Occipital lobe (tissue), 2 donors: ENCODE measurements around the gene RNF212. TPM values are rescaled to one million over a fixed set of nuclear protein-coding genes. Genes with fewer than 3 reads are reported as not detected.

Experiments
- DNase-seq: peaks from one replicate; lab custom pipeline; 2025; lab: John Stamatoyannopoulos, UW
- total RNA-seq: library from RNA; depleted of rRNA; stranded (reverse); fragments of >200 nt; gene quantifications from one replicate; pipeline ENCODE4 v1.2.3, GENCODE V29; 2014

RNF212 gene
- total RNA-seq, 1 donor from 2014 or later, result 1.1 TPM

DNA sequence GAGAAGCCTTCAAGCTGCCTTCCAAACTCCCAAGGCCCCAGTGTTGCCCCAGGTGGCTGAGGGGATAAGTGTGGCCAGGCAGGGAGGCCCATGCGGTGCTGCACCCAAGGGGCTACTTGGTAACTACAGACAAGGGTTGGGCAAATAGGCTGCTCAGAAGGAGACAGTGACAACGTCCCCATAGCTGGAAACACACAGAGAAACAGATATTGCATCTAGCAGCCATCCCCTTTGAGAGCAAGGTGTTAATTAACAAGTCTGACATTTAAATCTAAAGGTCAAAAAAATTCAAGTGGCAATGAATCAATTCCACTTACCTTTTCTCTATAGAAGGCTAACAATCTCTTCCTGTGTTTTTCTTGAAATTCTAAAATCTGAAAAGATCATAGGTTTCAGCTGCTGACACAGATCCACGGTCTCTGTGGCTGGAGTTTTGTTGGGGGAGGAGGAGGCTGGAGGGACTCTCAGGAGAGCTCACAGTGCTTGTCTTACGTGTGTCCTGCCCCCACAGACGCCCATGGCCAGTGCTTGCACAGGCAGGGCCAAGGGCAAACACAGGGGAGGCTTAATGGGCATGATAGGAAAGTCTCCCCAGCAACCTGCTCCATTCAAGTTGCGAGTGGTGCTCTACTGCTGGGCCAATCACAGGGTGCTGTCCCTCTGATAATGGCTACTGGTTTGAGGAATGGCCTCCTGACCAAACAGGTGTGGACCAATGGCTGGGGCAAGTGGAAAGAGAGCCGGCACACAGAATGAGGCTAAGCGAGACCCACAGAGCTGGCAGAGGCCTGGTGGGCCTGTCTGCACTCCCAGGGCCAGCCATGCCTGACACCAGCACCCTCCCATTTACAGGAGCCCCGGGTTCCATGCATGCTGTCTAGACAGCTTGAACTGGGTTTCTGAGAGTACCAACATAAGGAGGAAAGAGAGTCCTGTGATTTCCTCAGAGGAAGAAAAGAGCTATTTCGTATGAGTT lies 22.6 kb downstream of the RNF212 start:
- no peak for DNase-seq

DNA sequence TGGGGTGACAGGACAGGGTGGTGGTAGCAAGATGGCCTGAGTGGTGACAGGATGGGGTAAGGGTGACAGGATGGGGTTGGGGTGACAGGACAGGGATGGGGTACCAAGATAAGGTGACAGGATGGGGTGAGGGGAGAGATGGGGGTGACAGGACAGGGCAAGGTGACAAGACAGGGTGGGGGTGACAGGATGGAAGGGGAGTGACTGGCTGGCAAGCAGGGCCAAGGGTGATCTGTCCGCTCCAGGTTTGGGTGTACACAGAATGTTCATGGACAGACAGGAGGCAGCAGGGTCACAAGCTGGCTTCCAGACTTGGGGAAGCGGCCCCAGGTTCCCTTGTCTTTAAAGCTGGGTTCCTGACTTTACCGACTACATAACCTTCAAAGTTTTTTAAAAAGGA lies 23.3 kb downstream of the RNF212 start:
- DNase-seq, result no peak

DNA sequence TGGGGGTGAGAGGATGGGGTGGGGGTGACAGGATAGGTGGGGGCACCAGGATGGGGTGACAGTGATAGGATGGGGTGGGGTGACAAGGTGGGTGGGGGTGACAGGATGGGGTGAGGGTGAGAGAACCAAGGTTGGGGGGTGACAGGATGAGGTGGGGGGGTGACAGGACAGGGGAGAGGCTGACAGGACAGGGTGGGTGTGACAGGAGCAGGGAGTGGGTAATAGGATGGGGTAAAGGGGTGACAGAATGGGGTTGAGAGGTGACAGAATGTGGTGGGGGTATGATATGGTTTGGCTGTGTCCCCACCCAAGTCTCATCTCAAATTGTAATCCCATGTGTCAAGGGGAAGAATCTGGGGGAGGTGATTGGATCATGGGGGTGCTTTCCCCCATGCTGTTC lies 26.0 kb downstream of the RNF212 start:
- no peak for DNase-seq

DNA sequence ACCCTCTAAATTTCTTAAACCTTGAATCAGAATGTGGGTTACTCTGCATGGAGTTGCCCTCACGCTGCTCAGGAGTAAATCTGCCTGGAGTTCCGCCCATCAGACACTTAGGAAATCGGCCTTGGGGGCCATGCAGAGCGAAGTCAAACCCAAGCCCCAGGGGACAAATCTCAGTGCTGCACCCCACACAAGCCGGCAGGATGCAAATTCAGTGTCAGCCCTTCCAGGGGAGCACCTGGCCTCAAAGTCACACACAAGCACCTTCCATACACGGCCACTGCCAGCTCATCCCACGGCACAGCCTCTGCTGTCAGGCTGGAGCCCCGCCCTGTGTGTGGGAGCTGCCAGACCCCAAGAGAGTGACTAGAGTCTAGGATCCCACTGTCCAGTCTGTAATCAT lies 27.4 kb downstream of the RNF212 start:
- no peak for DNase-seq

DNA sequence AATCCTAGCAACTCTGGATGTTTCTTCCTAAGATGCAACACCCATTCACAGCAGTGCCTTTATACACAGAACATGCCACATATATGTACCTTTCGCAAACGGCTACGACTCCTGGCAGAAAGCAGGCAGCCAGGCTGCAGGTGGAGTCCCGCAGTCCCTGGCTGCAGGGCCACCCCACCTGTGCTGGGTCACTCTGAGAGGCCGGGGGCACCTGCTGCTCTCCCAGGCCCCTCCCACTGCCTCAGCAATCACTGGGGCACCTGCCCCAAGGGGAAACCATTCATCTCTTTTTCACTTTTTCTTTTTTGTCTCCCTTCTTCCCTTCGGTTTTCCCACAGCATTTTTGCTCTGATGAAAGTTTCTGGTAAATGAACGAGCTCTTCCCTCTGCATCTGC lies 28.0 kb downstream of the RNF212 start:
- no peak for DNase-seq

DNA sequence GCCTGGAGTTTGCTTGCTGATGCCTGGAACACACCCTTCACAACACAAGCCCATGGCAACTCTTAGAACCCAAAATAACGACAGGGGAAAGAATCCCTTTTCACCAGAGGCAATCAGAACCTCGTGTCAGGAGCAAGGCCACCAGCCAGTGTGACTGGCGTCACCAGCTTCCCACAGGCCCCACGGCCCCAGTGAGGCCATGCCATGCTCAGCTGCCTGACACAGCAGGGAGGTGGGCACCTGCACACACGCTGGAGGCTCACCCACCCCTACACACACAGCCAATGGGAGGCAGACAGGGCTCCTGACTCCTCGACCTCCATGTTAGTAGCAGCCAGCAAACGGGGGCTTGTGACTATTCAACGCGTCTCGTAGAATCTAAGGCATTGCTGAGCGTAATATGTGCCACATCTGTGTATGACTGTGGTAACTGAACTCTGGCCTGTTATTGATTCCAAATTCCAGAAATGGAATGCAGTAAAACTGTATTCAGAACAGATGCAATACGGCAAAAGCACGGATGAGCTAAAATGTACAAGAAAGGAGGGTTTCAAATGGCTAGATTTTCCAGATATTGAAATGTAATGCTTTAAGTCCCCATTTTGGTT lies 28.5 kb downstream of the RNF212 start:
- no peak for DNase-seq

DNA sequence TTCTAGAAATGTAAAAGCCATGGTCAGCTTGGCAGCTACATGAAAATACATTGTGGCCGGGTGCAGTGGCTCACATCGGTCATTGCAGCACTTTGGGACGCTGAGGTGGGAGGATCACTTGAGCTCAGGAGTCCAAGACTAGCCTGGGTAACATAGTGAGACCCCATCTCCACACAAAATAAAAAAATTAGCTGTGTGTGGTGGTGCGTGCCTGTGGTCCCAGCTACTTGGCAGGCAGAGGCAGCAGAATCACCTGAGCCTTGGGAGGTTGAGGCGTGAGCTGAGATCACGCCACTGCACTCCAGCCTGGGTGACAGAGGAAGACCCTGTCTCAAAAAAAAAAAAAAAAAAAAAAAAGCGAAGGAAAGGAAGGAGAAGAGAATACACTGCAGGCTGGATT lies 29.0 kb downstream of the RNF212 start:
- no peak for DNase-seq

DNA sequence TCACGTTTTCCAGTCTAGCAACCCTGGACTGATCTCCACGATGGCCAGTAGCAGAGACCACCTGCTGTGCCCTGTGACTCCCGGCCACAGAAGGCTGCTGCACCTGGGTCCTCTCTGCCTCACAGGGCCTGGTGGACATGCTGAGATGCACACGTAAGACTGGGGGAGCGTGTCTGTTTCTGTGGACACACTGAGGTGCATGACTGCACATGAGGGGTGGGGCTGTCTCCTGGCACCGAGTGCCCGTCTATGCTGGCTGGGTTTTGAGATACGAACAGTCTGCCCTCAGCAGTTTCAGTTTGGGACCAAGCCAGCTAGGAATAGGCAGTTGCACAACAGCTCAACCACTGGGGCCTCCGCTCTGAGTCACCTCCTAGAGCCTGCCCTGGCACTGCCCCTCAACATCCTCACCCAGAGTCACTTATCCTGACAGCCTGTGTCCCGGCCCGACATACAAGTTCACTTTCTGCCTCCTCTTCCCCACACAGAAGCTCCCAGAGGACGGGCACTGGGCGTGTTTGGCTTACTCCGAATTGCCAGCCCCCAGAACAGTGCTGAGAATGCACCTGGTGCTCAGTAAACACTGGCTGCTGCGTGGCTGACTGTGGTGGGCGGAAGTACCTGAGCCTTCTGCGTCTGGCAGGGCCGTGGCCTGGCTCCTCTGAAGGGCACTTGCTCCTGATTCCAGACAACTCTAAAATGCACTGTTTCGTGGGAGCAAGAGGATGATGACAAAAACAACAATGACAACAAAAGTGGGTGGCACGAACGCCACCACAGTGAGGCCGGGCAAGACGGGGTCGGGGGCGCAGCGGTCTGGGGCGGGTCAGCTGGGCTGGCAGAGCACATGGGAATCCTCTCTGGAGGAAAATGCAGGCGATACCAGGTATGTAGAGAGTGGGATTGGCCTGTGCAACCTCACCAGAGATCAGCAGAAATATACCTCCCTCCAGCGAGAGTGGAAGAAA lies 30.9 kb downstream of the RNF212 start:
- DNase-seq, result no peak

DNA sequence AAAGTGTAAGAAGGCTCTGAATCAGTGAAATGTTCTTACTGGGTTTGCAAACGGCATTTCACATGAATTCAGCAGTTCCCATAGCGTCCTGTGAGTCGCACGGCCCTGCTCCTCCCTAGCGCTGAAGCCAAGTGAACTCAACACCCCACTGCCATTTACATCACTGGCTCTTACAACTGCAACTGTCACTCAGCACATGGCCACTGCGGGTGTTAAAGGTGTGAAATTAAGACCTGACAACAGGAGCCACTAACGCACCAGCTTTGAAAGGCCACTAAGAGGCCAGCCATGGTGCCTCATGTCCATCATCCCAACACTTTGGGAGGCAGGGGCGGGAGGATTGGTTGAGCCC lies 31.7 kb downstream of the RNF212 start:
- no peak for DNase-seq

DNA sequence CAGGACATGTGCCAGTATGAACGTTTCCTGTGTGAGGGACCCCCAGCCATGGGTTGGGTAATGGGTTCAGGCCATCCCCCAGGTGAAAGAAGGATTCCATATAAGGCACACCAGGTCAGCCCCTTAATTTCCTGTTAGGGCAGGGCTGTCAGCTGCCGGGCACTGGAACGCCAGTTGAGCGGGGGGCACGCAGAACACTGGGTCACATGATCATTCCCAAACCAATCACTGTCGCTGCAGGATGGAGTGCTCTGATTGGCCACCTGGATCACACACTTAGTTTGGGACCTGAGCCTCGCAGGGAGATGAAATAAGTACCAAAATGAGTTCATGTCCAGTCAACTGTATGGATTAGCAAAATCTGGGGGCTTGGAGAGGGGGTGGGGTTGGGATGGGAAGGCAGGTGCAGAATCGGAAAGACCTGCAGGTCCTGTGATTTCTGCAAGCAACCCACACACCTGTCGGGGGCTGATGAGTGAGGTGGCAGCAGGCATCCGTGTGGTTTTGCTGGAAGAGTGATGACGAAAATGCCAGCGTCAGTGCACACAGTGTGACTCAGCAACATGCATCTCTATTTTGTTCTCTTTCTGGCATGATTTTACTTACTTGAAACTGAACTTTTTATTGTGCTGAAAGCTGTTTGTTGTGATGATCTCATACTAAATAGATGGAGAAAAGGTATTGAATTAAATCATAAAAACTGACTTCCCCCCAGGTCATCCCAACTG lies 32.2 kb downstream of the RNF212 start:
- no peak for DNase-seq

DNA sequence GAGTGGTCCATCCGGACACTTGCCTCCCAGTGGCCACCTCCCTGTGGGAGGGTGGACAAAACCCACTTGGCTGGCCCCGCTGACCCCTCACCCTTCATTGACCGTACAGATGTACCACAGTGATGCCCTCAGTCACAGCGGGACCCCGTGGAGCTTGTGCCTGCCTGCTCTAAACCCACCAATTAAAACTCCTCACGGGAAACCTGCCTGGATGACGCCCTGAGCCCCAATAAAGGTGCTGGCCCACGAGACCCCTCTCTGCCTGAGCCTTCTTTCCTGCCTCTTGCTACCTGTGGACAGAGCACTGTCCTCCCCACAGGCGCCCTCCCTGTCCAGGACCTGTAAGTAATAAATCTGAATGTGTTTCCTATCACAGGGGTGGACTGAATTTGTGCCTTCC lies 32.9 kb downstream of the RNF212 start:
- DNase-seq, result no peak

DNA sequence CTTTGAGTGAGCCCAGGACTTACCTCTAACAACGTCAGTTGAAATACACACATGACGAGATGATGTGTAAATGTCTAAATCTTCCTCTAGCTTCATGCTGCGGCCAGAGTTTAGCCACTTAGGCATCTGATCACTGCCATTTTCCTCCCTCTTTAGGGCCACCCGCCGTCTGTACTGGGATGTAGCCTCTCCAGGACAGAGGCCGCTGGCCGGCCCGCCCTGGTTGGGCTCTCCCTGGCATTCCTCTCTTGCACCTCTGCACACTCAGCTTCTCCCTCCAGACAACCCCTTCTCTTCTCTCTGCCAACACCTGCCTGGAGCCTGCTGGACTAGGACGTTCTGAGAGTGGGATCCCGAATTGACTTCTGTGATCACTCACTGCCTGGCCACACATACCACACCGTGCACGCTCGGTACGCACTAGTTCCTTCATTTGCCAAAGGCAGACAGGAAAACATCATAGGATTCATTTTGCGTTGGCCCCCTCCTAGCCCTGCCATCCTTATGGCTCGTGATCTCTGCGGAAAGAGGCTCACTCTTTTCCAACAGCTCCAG lies 33.6 kb downstream of the RNF212 start:
- no peak for DNase-seq

DNA sequence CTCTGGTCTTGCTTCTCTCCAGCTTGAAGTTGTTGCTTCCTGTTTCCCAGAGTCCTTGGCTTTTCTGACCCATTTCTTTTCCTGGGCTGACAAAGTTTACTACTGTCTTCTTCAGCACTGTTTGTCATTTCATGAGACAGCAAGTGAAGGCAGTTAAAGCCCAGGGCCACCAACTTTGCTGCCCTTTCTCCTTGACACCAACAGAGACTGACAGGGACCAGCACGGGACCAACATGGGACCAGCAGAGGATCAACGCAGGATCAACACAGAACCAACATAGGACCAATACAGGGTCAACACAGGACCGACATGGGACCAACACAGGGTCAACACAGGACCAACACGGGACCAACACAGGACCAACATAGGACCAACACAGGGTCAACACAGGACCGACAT lies 34.9 kb downstream of the RNF212 start:
- DNase-seq, result no peak

DNA sequence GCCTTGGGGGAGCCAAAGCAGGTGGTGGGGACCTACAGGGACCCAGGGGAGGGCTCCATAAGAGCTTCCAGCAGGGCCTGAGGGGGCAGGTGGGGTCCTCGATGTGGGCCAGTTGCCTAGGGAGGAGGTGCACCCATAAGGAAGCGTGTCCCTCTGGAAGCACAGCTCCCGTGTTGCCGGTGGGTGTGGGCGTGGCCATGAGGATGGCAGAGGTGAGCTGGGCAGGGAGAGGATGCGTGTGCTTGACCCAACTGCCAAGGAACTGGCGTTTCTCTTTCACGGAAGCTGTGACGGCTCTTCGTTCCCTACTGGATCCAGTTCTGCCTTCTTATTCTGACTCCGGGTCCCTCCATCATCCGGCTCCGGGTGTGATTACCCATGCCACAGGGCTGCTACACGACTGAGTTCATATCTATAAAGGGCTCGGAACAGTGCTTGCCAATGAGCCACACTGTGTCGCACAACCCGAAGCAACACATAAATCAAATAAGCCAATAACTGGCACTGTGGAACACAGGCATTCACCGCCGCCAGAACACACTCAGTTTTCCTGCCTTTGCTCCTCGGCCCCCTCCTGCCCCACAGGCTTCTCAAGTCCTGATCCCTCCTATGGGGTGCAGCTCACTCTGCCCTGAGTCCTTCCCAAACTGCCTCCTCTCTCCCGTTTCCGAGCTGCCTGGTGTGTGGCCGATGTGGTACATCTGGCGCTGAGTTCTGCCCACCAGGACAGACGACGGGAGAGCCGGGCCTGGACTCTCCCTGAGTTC lies 35.5 kb downstream of the RNF212 start:
- DNase-seq, result no peak

DNA sequence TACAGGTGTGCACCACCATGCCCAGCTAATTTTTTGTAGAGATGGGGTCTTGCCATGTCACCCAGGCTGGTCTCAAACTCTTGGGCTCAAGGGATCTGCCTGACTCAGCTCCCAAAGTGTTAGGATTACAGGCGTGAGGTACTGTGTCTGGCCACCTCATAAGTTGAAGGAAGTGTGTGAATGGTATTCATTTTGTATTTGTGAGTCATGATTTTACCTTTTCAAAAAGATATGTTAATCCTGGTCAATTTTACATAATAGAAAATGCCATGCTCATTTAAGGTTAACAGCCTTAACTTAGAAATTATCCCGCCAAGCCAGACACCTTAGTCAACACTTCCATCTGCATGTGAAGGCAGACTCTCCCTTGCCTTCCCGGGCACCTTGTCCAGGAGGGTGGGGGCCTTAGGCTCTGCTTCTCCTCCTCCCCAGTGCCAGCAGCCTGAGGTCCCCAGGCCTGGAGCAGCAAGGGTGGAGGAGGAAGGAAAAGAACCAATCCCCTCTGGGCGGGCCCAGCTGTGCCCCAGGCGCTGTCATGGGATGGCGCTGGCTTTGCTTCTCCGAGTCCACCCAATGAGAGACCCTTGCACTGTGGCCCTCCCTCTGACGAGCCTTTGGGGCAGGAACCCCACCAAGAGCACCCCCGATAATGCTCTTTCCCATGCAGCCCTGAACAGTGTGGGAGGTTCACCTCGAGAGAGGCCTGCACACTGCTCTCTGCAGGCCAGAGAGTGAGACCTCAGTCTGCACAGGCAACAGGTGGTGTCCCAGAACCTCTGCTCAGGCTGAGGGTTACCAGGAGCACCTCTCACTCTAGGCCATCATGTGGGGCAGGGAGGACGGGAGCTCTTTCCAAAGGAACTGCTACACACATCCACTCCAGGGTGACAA lies 37.3 kb downstream of the RNF212 start:
- no peak for DNase-seq

DNA sequence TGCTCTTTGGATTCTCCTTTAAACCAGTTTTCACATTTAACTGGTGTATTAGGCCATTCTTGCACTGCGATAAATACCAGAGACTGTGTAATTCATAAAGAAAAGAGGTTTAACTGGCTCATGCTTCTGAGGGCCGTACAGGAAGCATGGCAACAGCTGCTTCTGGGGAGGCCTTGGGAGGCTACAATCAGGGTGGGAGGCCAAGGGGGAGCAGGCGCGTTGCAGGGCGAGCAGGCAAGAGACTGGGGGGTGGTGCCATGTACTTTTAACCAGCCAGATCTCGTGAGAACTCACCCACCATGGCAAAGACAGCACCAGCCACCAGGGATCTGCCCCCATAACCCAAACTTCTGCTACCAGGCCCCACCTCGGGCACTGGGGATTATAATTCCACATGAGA lies 38.1 kb downstream of the RNF212 start:
- no peak for DNase-seq

DNA sequence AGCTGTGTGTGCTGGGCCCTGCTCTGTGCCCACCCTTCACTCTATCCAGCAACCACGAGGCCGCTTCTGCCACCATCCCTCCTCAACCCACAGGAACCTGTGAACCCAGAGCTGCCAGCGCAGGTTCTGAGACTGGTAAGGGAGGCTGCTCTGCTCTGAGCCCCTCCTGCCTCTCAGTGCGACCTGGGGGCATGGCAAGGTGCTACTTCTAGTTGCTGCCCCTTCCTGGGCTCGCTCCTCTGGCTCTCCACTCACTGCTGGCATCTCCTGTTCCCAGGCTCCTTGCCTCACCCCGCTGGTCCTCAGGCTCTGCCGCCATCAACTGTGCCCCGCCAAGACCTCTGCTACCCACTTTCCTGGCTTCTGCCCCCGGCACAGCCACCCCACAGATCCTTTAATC lies 39.3 kb downstream of the RNF212 start:
- DNase-seq, result no peak

DNA sequence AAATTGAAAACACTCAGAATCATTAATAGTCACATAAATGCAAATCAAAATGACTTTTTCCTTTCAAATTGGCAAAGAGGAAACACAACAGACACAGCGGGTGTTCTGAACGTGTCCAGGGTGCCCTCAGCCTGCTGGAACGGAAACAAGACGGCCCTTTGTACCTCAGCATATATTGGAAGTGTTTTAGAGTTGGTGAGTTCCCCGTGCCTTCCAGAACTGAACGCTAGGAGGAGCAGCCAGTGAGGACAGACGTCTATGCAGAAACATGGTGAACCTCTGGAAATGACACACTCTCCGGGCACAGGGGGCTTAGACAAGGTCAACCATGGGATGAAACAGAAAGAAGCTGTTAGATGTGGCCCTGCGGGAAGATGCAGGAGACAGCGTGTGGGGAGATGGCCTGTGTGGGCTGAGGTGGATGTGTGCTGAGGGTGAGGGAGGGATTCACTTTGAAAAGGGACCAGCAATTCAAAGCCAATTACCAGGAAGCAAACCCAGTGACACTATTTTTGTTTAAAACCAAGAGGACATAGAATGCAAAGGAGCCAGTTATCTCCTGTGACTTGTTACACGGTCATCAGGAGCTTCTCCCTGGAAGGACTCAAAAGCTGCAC lies 40.4 kb downstream of the RNF212 start:
- DNase-seq, result no peak

DNA sequence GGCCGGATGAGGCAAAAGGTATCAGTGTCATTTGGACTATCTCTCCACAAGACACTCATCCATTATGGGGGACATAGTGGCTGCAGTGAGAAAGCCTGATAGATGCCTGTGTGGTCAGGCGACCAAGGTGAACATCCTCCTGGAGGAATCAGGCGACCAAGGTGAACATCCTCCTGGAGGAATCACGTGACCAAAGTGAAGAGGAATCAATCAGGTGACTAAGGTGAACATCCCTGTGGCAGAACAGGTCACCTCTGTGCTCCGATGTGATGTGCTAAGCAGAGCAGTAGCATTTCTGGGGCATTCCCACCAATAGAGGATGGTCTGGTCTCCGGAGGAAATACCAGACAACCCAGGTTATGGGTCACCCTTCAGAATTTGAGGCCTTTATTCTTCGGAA lies 44.0 kb downstream of the RNF212 start:
- no peak for DNase-seq
